ENCODE measurements around the gene BMAL1.

- TF ChIP-seq CEBPB (IDR thresholded peaks at IDR 0.05) (no peak), YY1 (IDR thresholded peaks at IDR 0.05; ENCODE audit: low read depth) (no peak), CREB1 (IDR thresholded peaks at IDR 0.05; ENCODE audit: low read depth) (no peak), MAX (IDR thresholded peaks at IDR 0.05) (no peak), USF1 (IDR thresholded peaks at IDR 0.05) (no peak), EP300 (IDR thresholded peaks at IDR 0.05; ENCODE audit: borderline replicate concordance) (no peak), NFIC (IDR thresholded peaks at IDR 0.05) (no peak), FOXM1 (IDR thresholded peaks at IDR 0.05; ENCODE audit: borderline replicate concordance, low read depth) (no peak), RAD21 (IDR thresholded peaks at IDR 0.05; ENCODE audit: low read depth) (no peak), TAF1 (IDR thresholded peaks at IDR 0.05; ENCODE audit: low read depth) (no peak), REST (IDR thresholded peaks at IDR 0.05; ENCODE audit: low read depth) (no peak), TCF12 (IDR thresholded peaks at IDR 0.05; ENCODE audit: low read depth) (no peak), ZBTB7A (IDR thresholded peaks at IDR 0.05; ENCODE audit: low read depth) (no peak)
Observed at GRCh38 chr11:13336246-13336878, 58.8 kb downstream of the BMAL1 start.
